Measurements from ENCODE around the gene TSKS. TPM values are rescaled to one million over a fixed set of nuclear protein-coding genes. Genes with fewer than 3 reads are reported as not detected.

The TSKS gene
- total RNA-seq, 1 experiment from 2014 or later = 0.48 TPM

- ATAC-seq (no peak; the same call in 1 of the 2 replicates), DNase-seq (ENCODE audit: low spot score) (no peak)
- peak overlapping the region; percentile 43; the same call in 1 of the 2 replicates for H3K27ac Mint-ChIP-seq
- no peaks in the 10 kb centered on the region for H3K27me3 Mint-ChIP-seq (ENCODE audit: low read depth)
- TF ChIP-seq MXD4 (CRISPR knock-in tag; IDR thresholded peaks at IDR 0.05; ENCODE audit: borderline replicate concordance) (no peak), CREB1 (CRISPR knock-in tag; IDR thresholded peaks at IDR 0.05) (no peak), ETV6 (CRISPR knock-in tag; IDR thresholded peaks at IDR 0.05) (no peak), MAX (CRISPR knock-in tag; IDR thresholded peaks at IDR 0.05) (no peak), SMAD4 (CRISPR knock-in tag; IDR thresholded peaks at IDR 0.05) (no peak), MYBL2 (CRISPR knock-in tag; IDR thresholded peaks at IDR 0.05) (no peak), NR3C1 (CRISPR knock-in tag; conservative IDR thresholded peaks at IDR 0.05; ENCODE audit: low read depth) (no peak), ZMAT4 (CRISPR knock-in tag; IDR thresholded peaks at IDR 0.05) (no peak), ZNF532 (CRISPR knock-in tag; IDR thresholded peaks at IDR 0.05; ENCODE audit: borderline replicate concordance) (no peak), CREM (CRISPR knock-in tag; IDR thresholded peaks at IDR 0.05) (no peak), TEAD4 (CRISPR knock-in tag; IDR thresholded peaks at IDR 0.05) (no peak), CBFB (CRISPR knock-in tag; IDR thresholded peaks at IDR 0.05; ENCODE audit: low read depth) (no peak), NR1H2 (CRISPR knock-in tag; IDR thresholded peaks at IDR 0.05) (no peak), ZNF396 (CRISPR knock-in tag; IDR thresholded peaks at IDR 0.05; ENCODE audit: borderline replicate concordance) (no peak), ZNF232 (CRISPR knock-in tag; IDR thresholded peaks at IDR 0.05) (no peak), ZNF138 (CRISPR knock-in tag; conservative IDR thresholded peaks at IDR 0.05) (no peak), ZNF416 (CRISPR knock-in tag; IDR thresholded peaks at IDR 0.05) (no peak)
- TF ChIP-seq, protein P1, sequence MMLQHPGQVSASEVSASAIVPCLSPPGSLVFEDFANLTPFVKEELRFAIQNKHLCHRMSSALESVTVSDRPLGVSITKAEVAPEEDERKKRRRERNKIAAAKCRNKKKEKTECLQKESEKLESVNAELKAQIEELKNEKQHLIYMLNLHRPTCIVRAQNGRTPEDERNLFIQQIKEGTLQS (CRISPR knock-in tag; conservative IDR thresholded peaks at IDR 0.05) = no peak
- TF ChIP-seq, protein P2, sequence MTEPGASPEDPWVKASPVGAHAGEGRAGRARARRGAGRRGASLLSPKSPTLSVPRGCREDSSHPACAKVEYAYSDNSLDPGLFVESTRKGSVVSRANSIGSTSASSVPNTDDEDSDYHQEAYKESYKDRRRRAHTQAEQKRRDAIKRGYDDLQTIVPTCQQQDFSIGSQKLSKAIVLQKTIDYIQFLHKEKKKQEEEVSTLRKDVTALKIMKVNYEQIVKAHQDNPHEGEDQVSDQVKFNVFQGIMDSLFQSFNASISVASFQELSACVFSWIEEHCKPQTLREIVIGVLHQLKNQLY (CRISPR knock-in tag; IDR thresholded peaks at IDR 0.05) = no peak
- peaks cover 7% of the 10 kb centered on the region for H3K4me1 Mint-ChIP-seq
- peaks cover 20% of the 10 kb centered on the region for H3K36me3 Mint-ChIP-seq
- no peaks in the 10 kb centered on the region for H3K9me3 Mint-ChIP-seq
- CTCF ChIA-PET = interaction anchor here (1.0 kb wide), 1 partner anchor 24 kb away, joined by 3 read pairs; no protein-coding TSS in a partner anchor
- POLR2A ChIA-PET = no interaction called here
- no peak overlapping the region for H3K4me3 Mint-ChIP-seq
Measured at GRCh38 chr19:49781394-49781793, 18.3 kb upstream of the TSKS start.

DNA sequence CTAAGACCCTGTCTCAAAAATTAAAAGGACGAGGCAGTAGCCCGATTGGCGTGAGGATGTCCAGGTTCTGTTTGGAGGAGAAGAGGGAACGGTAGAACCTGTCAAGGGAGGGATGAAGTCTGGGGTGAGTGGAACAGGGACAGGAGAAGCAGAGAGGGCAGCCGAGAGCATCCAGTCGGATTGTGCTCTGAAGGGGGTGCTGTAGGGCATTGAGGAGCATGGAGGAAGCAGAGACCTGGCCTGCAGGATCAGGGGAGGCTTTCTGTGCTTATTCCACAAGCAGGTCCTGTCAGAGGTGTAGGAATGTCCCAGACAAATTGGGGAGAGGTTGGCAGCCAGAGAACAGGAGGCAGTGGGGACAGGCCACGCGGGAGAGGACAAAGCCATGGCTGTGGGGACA lies 17.8 kb upstream of the TSKS start:
- ATAC-seq (peak; percentile 79), DNase-seq (ENCODE audit: low spot score) (no peak)
- H3K4me1 Mint-ChIP-seq = peaks cover 7% of the 10 kb centered on the region
- H3K27me3 Mint-ChIP-seq (ENCODE audit: low read depth) = no peaks in the 10 kb centered on the region
- H3K4me3 Mint-ChIP-seq = no peak overlapping the region
- H3K27ac Mint-ChIP-seq = peak overlapping the region; percentile 43; the same call in 1 of the 2 replicates
- ChIA-PET POLR2A (no interaction called here), CTCF (interaction anchor here (1.0 to 1.8 kb wide), 2 partner anchors 24 to 64 kb away, joined by 3 to 7 read pairs; no protein-coding TSS in a partner anchor)
- H3K36me3 Mint-ChIP-seq = peaks cover 20% of the 10 kb centered on the region
- no peaks in the 10 kb centered on the region for H3K9me3 Mint-ChIP-seq
- TF ChIP-seq ZSCAN18 (CRISPR knock-in tag; IDR thresholded peaks at IDR 0.05) (no peak), TEAD1 (CRISPR knock-in tag; IDR thresholded peaks at IDR 0.05) (no peak), CREB1 (CRISPR knock-in tag; IDR thresholded peaks at IDR 0.05) (no peak), FOXK1 (CRISPR knock-in tag; IDR thresholded peaks at IDR 0.05) (no peak), ERG (CRISPR knock-in tag; IDR thresholded peaks at IDR 0.05) (no peak), IRF1 (CRISPR knock-in tag; IDR thresholded peaks at IDR 0.05) (no peak)
- TF ChIP-seq, protein P3, sequence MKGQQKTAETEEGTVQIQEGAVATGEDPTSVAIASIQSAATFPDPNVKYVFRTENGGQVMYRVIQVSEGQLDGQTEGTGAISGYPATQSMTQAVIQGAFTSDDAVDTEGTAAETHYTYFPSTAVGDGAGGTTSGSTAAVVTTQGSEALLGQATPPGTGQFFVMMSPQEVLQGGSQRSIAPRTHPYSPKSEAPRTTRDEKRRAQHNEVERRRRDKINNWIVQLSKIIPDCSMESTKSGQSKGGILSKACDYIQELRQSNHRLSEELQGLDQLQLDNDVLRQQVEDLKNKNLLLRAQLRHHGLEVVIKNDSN (CRISPR knock-in tag; IDR thresholded peaks at IDR 0.05) = no peak

Measured in WTC11 (cell line).